ENCODE measurements around the gene DNMBP.
A peak's percentile ranks its signal among the peaks of the same experiment; 100 is the strongest.
"Not testable (repeated sequence)": the region's sequence is repeated elsewhere in the genome, so short reads cannot be mapped to it uniquely, and the experiment has no call there.

DNMBP gene

DNA sequence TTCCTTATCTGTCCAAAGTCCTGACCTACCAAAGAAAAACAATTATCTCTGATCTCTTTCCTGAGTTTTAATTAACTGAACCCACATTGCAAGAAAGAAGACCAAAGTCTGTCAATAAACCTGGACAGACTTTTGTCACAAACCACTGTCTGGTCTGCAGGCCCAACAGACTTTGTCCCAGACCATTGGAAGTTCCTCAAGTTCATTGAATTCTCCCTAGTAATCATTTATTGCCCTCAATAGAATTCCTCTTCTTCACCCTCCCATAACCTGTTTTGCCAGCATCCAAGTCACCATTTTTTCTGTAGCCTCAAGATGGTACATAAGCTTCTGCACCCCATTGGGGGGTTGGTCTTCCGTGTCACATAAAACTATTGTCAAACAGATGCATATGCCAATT is 3.9 kb upstream of the DNMBP start:
- DNase-seq, result no peak

GRCh38 chr10:100011906-100012305 is 2.2 kb upstream of the DNMBP start:
- not testable (repeated sequence) for DNase-seq

- peak; percentile 1 for DNase-seq
These were observed 409 bp downstream of the DNMBP start for GRCh38 chr10:100009283-100009792.

DNA sequence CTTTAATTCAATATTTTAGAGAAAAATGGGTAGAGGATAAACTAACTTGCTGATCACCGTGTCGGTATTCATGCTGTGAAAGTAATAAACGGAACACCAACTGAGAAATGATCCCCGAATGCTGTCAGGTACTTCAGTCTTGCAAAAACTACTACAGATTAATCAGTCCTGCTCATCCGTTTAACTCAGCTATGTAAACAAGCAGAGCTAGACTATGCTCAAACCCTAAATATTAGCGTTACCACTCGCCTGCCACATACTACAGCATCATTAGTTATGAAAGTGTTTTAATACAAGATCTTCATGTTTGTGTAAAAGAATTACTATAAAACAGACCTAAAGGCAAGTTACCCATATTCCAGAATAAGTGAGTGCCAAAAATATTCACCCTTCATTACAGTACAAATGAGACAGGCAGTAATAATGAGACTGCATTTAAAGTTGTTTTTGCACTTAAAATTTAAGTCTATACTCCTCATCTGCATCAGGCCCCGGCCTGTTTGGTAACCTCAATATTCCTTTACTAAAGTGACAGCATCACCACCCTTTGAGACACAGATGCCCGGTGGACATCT is 952 bp downstream of the DNMBP start:
- no peak for DNase-seq

- no peak for DNase-seq
These were observed 1.6 kb downstream of the DNMBP start for GRCh38 chr10:100008142-100008522.

DNA sequence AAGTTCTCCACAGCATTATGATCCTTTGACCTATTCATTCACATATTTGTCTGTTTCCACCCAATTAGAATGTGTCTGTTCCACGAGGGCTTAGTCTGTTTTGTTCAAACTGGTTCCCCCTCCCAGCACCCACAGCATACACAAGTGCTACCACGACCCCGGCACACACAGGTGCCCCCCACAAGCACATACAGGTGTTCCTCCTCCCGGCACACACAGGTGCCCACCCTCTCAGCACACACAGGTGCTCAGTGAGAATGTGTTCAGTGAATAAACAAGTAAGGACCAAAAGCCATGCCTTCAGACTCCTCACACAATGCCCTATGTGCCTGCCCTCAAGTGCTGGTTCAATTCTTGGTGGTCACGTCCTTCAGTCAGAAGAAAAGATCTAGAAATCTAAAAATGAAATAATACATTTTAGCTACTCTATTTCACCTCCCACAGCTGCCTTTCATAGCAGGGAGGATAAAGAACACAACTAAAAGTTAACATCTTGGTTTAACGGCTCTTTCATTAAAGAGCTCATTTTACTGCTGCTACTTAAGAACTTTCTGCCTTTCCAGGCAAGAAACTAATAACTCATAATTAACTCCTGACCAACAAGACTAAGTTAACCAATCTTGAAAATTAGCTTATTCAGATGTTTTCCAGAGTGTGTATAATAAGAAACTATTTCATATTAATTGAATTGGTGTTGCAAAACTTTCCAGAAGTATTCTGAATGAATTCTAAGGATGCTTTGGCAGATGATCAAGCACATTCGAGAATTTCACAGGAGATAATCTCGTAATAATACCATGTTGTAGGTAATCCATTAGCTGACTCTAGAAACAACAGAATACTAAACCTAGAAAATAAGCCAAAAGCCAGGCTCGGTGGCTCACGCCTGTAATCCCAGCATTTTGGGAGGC is 2.3 kb downstream of the DNMBP start:
- no peak for DNase-seq

DNA sequence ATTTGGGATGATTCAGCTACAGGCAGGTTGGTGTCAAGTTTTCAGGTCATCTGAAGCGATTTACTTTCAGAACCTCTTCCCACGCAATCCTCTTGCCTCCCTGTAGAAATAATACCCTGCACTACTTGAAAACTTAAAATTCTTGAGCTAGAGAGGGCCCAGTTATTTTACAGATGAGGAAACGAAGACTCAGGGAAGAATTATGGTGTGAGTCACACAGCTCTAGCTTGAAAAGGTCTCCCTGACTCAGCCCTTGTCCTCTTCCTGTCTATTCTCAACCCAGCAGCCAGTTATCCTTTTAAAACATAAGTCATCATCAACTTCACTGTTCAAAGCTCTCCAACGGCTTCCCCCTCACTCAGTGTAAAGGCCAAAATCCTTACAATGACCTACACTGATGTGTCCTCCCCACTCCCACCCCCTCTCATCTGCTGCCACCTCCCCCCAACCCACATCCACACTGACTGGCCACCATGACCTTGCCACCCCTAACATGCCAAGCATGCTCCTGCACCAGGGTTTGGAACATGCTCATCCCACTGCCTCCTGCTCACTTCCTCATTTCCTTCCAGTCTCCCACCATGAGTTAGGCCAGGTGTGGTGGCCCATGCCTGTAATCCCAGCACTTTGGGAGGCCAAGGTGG is 3.4 kb downstream of the DNMBP start:
- DNase-seq, result no peak

- DNase-seq, result no peak
These were observed 4.8 kb downstream of the DNMBP start for GRCh38 chr10:100004805-100005510.

DNA sequence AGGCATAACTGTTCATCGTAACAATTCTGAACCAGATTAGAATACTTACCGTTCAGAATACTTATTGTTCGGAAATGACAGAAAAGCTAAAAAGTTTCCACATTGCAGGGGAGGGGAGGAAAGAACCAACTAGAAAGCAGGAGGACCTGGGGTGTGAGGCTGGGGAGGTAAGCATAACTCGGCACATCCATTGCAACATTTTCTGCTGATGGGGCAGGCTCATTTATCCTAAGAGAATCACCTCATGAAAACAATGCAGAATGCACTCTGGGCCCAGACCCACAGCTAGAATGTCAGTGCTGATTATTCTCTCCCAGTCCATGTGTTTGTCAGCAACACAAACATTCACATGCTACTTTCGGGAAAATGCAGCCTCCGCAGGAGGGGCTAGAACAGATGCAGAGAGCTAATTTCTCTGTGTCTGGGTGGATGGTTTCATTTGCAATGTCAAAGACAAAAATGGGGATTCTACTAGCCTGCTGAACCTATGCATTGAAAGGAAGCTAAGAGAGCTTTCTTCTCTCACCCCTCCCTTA is 9.6 kb downstream of the DNMBP start:
- no peak for DNase-seq

DNA sequence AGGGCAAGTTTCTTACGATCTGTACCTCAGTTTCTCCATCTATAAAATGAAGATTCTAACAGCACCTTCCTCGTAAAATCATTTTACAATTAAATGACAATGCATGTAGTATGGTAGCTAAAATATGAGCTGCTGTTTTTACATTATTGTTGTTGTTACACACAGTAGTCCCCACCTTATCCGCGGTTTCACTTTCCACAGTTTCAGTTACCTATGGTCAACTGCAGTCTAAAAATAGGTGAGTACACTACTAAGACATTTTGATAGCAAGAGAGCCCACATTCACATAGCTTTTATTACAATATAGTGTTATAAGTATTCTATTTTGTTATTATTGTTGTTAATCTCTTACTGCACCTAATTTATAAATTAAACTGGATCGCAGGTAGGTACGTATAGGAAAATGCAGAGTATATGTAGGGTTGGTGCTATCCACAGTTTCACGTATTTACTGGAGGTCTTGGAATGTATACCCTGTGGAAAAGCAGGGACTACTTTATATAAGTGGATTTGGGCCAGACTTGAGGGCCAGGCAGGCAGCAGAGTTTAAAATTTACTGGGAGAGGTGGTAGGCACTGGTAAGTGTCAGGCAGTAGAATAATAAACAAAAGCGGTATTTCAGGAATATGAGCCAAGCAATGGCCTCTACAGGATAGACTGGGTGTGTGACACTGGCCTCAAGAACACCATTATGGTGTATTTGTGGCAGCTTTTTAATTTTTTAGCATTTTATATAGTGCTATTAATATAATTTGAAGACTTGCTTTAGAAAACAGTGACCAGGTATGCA is 10.2 kb downstream of the DNMBP start:
- no peak for DNase-seq

- no peak for DNase-seq
These were observed 10.9 kb downstream of the DNMBP start for GRCh38 chr10:99998889-99999288.

DNA sequence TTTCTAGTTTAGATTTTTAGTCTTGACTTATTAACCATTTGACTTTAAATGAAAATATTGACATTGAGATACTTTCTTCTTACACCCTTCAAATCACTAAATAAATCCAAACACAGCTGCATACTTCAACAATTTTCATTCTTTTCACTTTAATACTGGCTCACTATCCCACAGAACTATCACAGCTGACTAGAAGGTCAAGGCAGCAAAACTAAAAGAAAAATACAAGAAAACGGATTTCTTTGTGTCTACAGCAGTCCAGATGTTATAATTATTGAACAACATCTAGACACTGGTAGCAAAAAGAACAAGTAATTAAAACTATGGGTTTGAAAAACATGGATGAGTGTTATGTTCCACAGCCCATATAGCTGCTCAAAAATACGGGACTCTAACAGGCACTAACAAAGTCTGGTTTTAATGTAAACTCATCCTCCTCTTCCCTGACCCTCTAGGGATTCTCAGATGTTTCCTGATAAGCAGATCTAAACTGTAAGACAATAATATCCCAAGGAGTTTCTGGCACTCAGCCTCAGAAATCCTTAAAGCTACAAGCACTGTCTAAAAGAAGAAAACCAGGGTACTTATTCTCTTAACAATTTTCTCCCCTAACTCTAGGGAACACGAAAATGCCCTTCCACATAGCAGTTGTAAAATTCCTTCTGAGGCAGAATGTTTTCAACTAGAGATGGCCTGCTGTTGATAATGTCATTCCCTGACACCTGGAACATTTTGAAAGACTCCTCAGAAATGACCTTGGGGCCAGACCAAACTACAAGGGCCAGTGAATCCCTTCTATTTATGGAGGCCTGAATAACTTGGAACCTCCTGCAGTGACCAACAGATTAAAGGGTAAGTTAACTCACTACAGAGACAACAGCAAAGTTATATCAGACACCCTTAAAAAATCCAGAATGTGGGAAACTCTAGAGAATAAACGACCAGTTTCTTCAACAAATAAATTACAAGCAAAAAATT is 12.8 kb downstream of the DNMBP start:
- no peak for DNase-seq

DNA sequence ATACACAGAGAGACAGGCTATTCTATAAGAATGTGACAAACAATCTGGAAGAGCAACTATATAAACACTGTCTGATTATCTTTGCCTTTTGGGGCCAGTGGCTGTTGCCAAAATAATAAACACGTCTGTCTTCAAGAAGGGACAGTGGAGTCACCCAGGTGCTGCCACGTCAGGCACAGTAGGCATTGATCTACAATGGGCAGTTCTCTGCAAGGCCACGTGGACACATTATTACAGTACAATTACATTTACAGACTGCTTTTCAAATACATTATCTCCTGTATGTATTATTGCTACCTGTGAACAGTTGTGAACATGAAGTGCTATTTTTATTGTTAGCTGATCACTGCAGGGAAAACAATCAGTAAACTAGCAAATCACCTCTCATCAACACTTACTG is 14.0 kb downstream of the DNMBP start:
- DNase-seq, result no peak

GRCh38 chr10:99995269-99995668 is 14.5 kb downstream of the DNMBP start:
- no peak for DNase-seq

DNA sequence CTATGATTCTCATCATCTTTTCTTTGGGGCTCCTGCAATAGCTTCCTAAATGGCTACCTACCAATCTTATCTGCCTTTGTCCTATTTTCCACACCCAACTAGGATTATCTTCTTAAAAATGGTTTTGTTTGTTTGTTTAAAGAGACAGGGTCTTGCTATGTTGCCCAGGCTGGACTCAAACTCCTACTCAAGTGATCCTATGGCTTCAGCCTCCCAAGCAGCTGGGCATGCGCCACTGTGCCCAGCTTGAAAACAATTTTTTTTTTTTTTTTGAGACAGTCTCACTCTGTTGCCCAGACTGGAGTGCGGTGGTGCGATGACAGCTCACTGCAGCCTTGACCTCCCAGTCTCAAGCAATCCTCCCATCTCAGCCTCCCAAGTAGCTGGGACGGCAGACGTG is 14.9 kb downstream of the DNMBP start:
- DNase-seq, result no peak

DNA sequence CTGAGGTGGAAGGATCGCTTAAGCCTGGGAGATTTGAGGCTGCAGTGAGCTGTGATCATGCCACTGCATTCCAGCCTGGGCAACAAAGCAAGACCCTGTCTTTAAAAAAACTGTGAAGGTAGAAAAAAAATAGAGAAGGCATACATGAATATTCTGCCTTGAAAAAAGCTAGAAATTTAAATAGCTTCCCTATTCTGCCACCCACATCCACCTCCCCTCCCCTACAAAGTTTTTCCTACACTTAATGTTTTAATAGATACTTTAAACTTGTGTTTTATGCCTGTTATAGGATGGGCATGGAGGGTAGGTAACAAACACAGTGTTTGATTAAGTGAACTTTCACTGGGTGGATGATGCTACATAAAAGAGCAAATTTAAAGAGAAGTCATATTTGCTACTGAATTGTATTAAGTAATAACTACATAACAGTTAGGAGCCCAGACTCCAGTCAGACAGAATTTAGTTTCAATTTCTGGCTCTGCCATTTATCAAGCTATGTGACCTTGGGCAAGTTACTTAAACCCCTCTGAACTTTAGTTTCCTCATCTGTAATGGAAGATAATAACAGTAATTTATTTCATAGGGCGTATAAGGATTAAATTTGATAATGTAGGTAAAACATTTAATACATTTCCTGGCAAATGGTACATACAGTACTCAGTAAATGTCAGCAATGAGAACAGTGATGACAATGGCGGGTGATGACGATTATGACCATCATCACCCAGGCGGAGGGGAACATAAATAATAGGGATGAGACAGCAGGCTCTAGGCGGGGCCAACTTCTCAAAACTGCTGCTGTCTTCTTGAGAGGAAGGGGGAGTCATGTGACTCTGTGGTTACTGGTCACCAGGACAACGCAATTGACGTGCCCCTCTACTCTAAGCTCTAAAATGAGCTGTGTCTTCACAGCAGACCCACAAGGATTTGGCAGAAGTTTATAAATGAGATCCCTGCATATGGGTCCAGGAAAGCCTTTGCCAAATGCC is 15.8 kb downstream of the DNMBP start:
- peak; percentile 20 for DNase-seq

DNA sequence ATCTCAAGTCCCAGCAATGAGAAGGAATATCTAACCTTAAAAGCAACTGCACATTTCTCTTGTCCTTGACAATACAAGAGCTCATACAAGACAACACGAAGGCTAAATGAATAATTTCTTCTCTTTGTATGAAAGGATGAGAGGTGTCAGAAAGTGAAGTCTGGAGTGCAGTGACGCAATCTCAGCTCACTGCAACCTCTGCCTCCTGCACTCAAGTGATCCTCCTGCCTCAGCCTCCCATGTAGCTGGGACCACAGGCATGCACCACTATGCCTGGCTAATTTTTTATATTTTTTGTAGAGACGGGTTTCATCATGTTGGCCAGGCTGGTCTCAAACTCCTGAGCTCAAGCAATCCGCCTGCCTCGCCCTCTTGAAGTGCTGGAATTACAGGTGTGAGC is 24.1 kb downstream of the DNMBP start:
- DNase-seq, result not testable (repeated sequence)

- no peak for DNase-seq
These were observed 25.3 kb downstream of the DNMBP start for GRCh38 chr10:99984211-99985034.

All from activated CD4-positive, alpha-beta T cell treated with anti-CD3 and anti-CD28 coated beads, Interleukin-2, amount 50 U/mL, for 1 hour (primary cell).